Measurements from ENCODE around the gene PCDHB1. TPM values are rescaled to one million over a fixed set of nuclear protein-coding genes. Genes with fewer than 3 reads are reported as not detected.

PCDHB1 gene
- not detected in 2 replicates for total RNA-seq

DNA sequence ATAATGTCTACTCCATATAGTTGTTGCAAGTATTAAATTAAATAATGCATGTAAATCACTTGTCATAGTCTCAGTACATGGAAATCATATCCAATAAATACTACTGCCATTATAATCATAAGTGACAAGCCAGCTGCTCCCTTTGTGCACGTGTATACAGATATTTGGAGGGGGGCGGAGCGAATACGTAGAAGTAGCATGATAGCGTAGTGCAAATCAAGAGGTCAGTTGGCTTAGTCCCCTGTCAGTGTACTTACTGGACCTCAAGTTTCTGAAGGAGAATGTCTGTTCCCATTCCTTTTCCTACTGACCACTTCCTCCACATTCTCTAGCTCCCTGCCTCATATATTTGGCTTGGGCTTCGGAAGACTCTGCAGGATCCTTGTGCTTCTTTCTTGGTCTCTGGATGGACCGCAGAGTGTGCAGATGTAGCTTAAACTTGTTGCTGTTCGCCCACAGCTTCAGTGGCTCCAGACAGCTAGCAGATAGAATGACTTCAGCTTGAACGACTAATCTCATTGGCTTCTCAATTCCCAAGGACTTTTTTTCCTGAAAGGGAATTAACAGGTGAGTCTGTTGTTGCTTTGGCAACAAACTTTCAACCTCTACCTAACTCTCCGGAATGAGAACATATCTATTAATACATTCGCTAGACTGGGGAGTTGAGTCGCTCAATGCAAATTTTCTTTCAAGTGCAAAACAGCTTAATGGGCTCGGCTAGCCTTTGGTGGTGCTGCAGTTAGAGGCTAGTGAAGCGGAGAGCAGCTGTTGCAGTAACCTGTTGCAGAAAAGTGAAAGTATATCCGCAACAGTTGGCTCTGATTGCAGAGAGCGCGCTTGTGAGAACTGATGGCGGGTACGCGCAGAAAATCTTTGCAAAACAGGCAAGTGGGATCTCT is at the start of gene PCDHB1:
Gene PCDHB1, plus strand, starts transcription at position 753 of the 899 bp plus-strand sequence. Its CDS starts 97 bp downstream, at position 850.
- intact Hi-C loops (cut with micrococcal nuclease), result no loop called here

GRCh38 chr5:141001446-141001843 is 49.7 kb upstream of the PCDHB1 start:
- intact Hi-C loops (cut with micrococcal nuclease), result no loop called here

DNA sequence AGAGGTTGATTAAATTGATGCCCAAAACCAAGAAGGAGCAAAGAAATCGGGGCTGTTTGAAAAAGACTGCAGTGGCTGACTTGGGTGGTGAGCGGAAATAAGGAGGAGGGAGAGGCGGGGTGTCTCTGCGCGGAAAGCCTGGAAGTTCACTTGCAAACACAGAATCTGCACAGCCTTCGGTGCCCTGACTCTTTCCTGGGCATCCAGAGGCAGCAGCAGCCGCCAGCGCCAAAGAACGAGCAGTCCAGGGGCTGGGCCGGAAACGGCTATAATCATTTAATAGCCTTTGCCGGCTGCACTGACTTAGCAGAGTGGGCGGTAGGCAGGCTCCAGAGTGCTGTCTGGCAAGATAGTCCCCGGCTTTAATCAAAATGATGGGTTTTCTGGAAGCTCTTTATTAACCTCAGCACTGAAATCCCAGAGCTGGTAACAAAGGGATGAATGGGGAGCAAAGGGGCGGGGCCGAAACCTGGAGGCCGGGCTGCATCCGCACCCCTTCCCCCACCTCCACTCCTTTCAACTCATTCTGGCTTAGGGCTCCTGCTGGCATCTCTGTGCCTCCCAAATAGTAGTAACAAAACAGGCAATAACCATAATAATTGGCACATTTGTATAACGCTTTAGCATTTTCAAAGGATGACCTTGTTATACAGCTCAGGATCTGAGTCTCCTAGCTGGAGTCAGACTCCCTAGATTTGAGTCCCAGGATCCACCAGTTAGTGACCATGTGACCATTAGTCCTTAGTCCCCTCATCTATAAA is 49.1 kb upstream of the PCDHB1 start:
- intact Hi-C loops (cut with micrococcal nuclease), result no loop called here

GRCh38 chr5:141002605-141002965 is 48.6 kb upstream of the PCDHB1 start:
- intact Hi-C loops (cut with micrococcal nuclease), result no loop called here

- intact Hi-C loops (cut with micrococcal nuclease), result no loop called here
Observed at GRCh38 chr5:141003031-141003430, 48.1 kb upstream of the PCDHB1 start.

GRCh38 chr5:141003791-141004611 is 47.2 kb upstream of the PCDHB1 start:
- intact Hi-C loops (cut with micrococcal nuclease), result no loop called here

DNA sequence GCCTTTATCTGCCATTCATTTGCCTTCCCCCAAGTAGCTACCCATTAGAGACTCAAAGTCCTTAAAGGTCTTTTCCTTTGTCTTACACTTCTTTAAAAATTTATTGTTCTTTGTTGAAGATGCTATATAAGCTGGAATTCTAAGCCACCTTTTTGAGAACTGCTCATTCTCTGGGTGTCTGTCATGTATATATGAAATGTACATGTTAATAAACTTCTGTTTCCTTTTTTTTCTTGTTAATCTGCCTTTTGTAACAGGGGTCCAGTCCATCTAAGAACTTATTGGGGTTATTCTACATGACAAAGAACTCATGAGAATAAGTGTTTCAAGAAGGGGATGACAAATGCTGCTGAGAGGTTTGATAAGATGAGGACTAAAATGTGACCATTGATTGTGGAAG is 43.4 kb upstream of the PCDHB1 start:
- intact Hi-C loops (cut with micrococcal nuclease), result no loop called here

- intact Hi-C loops (cut with micrococcal nuclease), result no loop called here
Observed at GRCh38 chr5:141010047-141010793, 41.0 kb upstream of the PCDHB1 start.

DNA sequence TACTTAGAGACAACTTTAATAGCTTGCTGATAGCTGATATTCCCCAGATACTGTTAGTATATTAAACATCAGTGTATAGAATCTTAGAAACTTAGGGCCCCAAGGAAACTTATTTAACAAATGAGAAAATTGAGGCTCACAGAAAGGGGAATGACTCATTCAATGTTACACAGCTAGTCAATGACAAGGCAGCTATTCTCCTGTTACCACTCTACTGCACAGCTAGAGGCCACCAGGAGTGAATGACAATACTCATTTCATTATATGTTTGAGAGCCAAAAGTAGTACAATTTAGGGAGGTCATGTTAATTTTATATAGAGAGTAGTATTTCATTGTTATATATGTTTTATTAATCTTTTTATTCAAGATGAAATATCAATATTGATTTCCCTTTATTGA is 33.2 kb upstream of the PCDHB1 start:
- intact Hi-C loops (cut with micrococcal nuclease), result no loop called here

- intact Hi-C loops (cut with micrococcal nuclease), result no loop called here
Observed at GRCh38 chr5:141022384-141022783, 28.8 kb upstream of the PCDHB1 start.

DNA sequence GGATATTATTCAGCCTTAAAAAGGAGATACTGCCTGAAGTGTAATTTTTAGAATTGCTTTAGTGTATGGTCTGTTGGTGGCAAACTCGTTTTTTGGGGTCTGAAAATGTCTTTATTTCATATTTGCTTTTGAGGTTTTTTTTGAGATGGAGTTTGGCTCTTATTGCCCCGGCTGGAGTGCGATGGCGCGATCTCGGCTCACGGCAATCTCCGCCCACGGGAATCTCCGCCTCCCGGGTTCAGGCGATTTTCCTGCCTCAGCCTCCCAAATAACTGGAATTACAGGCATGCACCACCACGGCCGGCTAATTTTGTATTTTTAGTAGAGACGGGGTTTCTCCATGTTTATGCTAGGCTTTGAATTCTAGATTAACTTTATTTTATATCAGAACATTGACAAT is 20.2 kb upstream of the PCDHB1 start:
- intact Hi-C loops (cut with micrococcal nuclease), result no loop called here

DNA sequence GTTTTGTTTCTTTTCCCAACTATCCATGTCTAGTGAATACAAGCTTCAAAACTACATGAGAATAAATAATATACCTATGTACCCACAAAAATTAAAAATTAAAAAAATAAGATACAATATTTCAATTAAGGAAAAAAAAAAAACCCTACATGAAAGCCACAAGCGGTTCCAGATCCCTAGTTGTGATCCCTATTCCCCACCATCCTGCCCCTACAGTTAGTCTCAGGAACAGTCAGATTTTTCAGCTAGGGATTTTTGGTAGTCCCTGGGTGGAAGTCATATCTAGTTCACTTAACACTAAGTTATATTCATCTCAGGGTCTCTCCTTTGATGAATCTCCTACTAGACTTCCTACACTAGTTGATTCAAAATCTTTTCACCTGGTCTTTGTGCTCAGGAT is 18.5 kb upstream of the PCDHB1 start:
- intact Hi-C loops (cut with micrococcal nuclease), result no loop called here

DNA sequence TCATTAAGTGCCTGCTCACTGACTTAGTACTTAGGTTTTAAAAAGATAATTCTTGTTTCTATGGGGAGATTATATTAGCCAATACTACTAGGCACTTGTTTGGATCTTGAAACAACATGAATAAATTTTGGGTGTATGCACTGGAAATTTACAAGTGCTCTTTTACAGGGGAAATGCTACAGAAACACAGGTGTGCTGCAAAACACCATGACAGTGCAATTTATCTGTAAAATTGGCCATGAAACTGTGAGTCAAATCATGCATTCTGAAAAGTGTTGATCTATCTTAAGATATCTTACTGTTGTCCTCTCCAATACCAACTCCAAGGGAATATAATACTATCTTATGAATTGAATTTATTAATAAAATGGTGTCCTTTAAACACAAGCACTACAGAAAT is 12.1 kb upstream of the PCDHB1 start:
- intact Hi-C loops (cut with micrococcal nuclease), result no loop called here

DNA sequence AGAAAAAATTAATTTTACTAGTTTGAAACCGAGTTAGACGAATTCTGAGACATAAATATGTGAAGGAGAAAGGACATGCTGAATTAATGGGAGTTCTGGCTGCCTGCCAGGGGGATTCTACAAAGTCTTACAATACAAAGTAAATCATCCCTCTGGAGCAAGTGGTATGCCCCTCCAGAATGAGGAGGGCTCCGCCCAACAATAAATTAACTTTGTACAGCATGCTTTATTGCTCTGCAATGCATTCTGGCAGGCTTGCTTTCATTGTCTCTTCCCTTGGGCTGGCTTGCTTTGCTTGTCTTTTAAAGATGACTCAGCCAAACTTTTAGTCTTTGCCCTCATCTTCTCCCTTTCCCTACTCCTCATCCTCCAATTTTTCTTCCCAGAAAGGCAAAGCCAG is 11.7 kb upstream of the PCDHB1 start:
- intact Hi-C loops (cut with micrococcal nuclease), result no loop called here

DNA sequence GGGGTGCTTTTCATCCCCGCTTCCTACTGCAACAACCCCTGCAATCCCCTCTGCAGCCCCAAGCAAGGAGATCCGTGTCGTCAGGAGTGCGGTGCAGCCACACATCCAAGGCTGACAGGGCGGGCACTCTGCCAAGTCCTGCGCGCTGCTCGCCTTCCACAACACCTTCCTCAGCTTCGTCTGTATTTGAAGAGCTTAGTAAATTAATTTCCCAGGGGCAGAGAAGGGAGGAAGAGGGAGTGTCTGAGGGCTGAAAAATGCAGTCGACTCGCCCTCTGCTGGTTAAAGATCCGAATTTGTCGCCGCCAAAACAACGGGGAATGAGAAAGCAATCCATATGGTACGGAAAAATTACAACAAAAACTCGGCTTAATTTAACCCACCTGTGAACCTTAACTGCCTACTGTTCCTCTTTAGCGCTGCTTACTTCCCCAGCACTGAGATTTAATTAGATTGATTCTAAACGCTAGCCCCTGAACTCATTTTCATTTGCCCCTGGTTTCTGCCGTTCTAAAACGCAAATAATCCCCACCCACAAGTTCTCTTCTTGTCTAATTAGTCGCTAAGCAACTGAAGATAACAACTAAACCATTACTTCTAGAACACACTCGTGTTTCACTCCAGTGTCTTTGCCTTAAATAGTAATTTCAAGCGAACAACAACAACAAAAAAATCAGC is 10.9 kb upstream of the PCDHB1 start:
- intact Hi-C loops (cut with micrococcal nuclease), result loop anchor here (10.0 kb wide), 1 partner anchor 215 kb away; the partner anchor contains the start of genes PCDHA5 and PCDHA6

DNA sequence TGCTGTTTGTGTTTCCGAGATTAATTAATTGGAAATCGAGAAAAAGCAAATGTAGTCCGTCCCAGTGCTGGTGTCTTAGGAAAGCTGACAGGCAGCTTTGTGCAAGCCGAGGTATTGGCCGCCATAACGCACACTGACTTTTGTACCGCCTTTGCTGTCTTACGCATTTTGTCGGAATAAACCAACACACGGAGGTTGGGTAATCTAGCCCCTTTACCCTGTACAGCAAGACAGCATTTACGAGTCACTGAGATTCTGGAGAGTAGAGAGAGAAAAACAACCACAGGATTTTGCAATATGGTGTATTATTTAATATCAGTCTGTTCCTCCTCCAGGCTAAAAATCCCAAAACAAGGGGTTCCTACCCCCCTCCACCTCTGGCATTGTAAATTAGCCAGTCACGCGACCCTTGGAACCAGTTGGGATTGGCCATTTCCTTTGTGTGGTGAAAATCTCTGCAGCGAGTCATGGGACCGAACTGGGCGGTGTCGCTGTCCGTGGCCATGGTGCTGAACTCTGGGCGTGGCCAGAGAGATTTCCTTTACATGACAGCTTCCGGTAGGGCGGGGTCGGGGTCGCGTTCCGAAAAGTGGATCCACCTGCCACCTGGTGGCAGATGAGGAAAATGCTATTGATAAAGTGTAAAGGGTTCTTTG is 10.3 kb upstream of the PCDHB1 start:
- intact Hi-C loops (cut with micrococcal nuclease), result loop anchor here (1.0 to 10.0 kb wide), 2 partner anchors 200 to 216 kb away; partner anchors contain the start of genes PCDHA5, PCDHA6 and PCDHA8

GRCh38 chr5:141041427-141041785 is 9.8 kb upstream of the PCDHB1 start:
- intact Hi-C loops (cut with micrococcal nuclease), result loop anchor here (1.0 to 10.0 kb wide), 2 partner anchors 200 to 217 kb away; partner anchors contain the start of genes PCDHA5, PCDHA6 and PCDHA8

DNA sequence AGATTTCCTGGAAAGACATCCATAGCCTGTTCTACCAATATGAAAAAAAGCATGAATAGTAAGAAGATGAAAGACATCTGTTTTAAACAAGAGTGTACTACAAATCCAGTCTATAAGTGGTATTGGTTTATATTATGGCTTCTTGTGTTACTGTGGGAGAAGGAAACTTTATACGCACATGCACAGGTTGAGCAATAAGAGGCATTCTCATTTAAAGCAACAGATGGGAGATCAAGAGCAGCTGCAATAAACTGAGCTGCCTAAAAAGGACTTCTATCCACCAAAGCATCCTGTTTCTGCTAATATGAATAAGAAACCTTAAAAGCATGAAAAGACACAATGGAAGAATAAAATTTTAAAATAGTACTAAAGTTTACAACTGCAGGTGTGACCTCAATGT is 8.6 kb upstream of the PCDHB1 start:
- intact Hi-C loops (cut with micrococcal nuclease), result loop anchor here (10.0 kb wide), 1 partner anchor 218 kb away; the partner anchor contains the start of genes PCDHA5 and PCDHA6

GRCh38 chr5:141051521-141051866 is 320 bp downstream of the PCDHB1 start:
- intact Hi-C loops (cut with micrococcal nuclease), result no loop called here

- intact Hi-C loops (cut with micrococcal nuclease), result no loop called here
Observed at GRCh38 chr5:141077826-141078225, 26.7 kb downstream of the PCDHB1 start.

Data from T-helper 2 cell treated with Interferon-gamma antibody and Interleukin-4, amounts not matched to agents 100 ng/mL and 5 ng/mL, for 36 hours (primary cell).